GM23338 (cell line): ENCODE results near the gene CD2. TPM values are rescaled to one million over a fixed set of nuclear protein-coding genes. Genes with fewer than 3 reads are reported as not detected.

Experiments used
- ATAC-seq: fragments of 200-7000 bp; cut with Tn5 transposase; 3 replicates; pipeline ENCODE4 v1.9.1; 2020
- DNase-seq: peaks from one replicate; pipeline ENCODE4 v3.0.0-alpha.2; 2015; ENCODE audit warnings: low spot score
- H2AFZ ChIP-seq: fragments of 200-600 bp; sonication (generic); 2 replicates; pipeline ENCODE4 v1.8.0; 2016; ENCODE audit warnings: antibody characterized with exemption, mild to moderate bottlenecking, moderate library complexity
- H3F3A ChIP-seq: fragments of 200-600 bp; sonication (generic); replicated peaks from 2 replicates; pipeline ENCODE4 v1.8.0; 2017; ENCODE audit warnings: antibody characterized with exemption, mixed run types, low read depth
- H3K27ac ChIP-seq: fragments of 200-600 bp; sonication (generic); 2 replicates; pipeline ENCODE4 v1.6.1; 2016; ENCODE audit warnings: low read depth
- H3K27me3 ChIP-seq: fragments of 200-600 bp; sonication (generic); 2 replicates; pipeline ENCODE4 v1.8.0; 2016; ENCODE audit warnings: mild to moderate bottlenecking, mixed run types, moderate library complexity; ENCODE audit not compliant: insufficient read depth
- H3K36me3 ChIP-seq: fragments of 200-600 bp; sonication (generic); 2 replicates; pipeline ENCODE4 v1.8.0; 2016; ENCODE audit warnings: mild to moderate bottlenecking; ENCODE audit not compliant: insufficient read depth
- H3K4me1 ChIP-seq: fragments of 200-600 bp; sonication (generic); 2 replicates; pipeline ENCODE4 v1.8.0; 2016; ENCODE audit warnings: mild to moderate bottlenecking, moderate library complexity; ENCODE audit not compliant: insufficient read depth
- H3K4me2 ChIP-seq: fragments of 200-600 bp; sonication (generic); 2 replicates; pipeline ENCODE4 v1.7.1; 2017; ENCODE audit warnings: mixed run types
- H3K4me3 ChIP-seq: fragments of 200-600 bp; sonication (generic); 2 replicates; pipeline ENCODE4 v1.6.1; 2016; ENCODE audit warnings: mixed run types
- H3K79me2 ChIP-seq: fragments of 200-600 bp; sonication (generic); replicated peaks from 2 replicates; pipeline ENCODE4 v1.8.0; 2017; ENCODE audit warnings: mild to moderate bottlenecking; ENCODE audit not compliant: insufficient read depth
- H3K9me2 ChIP-seq: fragments of 200-600 bp; sonication (generic); 2 replicates; pipeline ENCODE4 v1.8.0; 2017; ENCODE audit not compliant: insufficient read depth
- H4K20me1 ChIP-seq: fragments of 200-600 bp; sonication (generic); replicated peaks from 2 replicates; pipeline ENCODE4 v1.8.0; 2017; ENCODE audit warnings: mild to moderate bottlenecking; ENCODE audit not compliant: insufficient read depth
- H3K27ac Mint-ChIP-seq: 2 replicates; pipeline ENCODE4 v1.8.0; 2020; ENCODE audit warnings: inconsistent platforms, mild to moderate bottlenecking, moderate library complexity, mixed read lengths
- H3K27me3 Mint-ChIP-seq: 3 replicates; pipeline ENCODE4 v1.8.0; 2022; ENCODE audit warnings: low read depth, mild to moderate bottlenecking, moderate library complexity, mixed read lengths, inconsistent platforms; ENCODE audit not compliant: insufficient read depth, poor library complexity
- H3K36me3 Mint-ChIP-seq: 3 replicates; pipeline ENCODE4 v1.8.0; 2021; ENCODE audit warnings: low read depth, mild to moderate bottlenecking, inconsistent platforms, moderate library complexity, mixed read lengths
- H3K4me1 Mint-ChIP-seq: 3 replicates; pipeline ENCODE4 v1.8.0; 2020; ENCODE audit warnings: mild to moderate bottlenecking, inconsistent platforms, mixed read lengths
- H3K4me3 Mint-ChIP-seq: 3 replicates; pipeline ENCODE4 v1.8.0; 2021; ENCODE audit warnings: moderate library complexity, mild to moderate bottlenecking, inconsistent platforms, mixed read lengths
- H3K9me3 Mint-ChIP-seq: 3 replicates; pipeline ENCODE4 v1.8.0; 2020; ENCODE audit warnings: moderate library complexity, mild to moderate bottlenecking, inconsistent platforms, mixed read lengths
- CREB1 ChIP-seq: fragments of 250-450 bp; sonication (Bioruptor Pico); IDR thresholded peaks from 2 replicates; pipeline ENCODE4 v1.5.0; 2020; ENCODE audit warnings: low read depth, mild to moderate bottlenecking, moderate library complexity
- ETS1 ChIP-seq: IDR thresholded peaks from 2 replicates; pipeline ENCODE4 v1.6.1; 2016; ENCODE audit warnings: antibody characterized with exemption
- EZH2 ChIP-seq: fragments of 200-600 bp; sonication (generic); IDR thresholded peaks from one replicate; pipeline ENCODE4 v1.8.0; 2017; ENCODE audit warnings: antibody characterized with exemption, mild to moderate bottlenecking, low read depth; ENCODE audit not compliant: unreplicated experiment
- JUNB ChIP-seq: IDR thresholded peaks from one replicate; pipeline ENCODE4 v1.6.1; 2016; ENCODE audit warnings: antibody characterized with exemption; ENCODE audit not compliant: unreplicated experiment
- NANOG ChIP-seq: IDR thresholded peaks from 2 replicates; pipeline ENCODE4 v1.6.1; 2016; ENCODE audit warnings: antibody characterized with exemption, borderline replicate concordance
- POLR2AphosphoS5 ChIP-seq: IDR thresholded peaks from 2 replicates; pipeline ENCODE4 v1.6.1; 2016; ENCODE audit warnings: antibody characterized with exemption, low read depth
- REST ChIP-seq: IDR thresholded peaks from one replicate; pipeline ENCODE4 v1.6.1; 2018; ENCODE audit warnings: antibody characterized with exemption; ENCODE audit not compliant: unreplicated experiment
- STAT1 ChIP-seq: IDR thresholded peaks from one replicate; pipeline ENCODE4 v1.6.1; 2016; ENCODE audit warnings: antibody characterized with exemption; ENCODE audit not compliant: unreplicated experiment
- ZNF462 ChIP-seq: fragments of 250-450 bp; sonication (Bioruptor Pico); IDR thresholded peaks from 2 replicates; pipeline ENCODE4 v1.5.0; 2020; ENCODE audit warnings: mild to moderate bottlenecking, moderate library complexity
- polyA plus RNA-seq: library from polyadenylated mRNA; unstranded; fragments of >200 nt; fragmentation: Nextera tagmentation; extraction: Ambion mirVana; gene quantifications from 2 replicates; pipeline ENCODE4 v1.2.1, GENCODE V29; 2016
- total RNA-seq: library from RNA; depleted of rRNA; stranded (reverse); fragments of >200 nt; shearing (Covaris generic); gene quantifications from 2 replicates; pipeline ENCODE4 v1.2.3, GENCODE V29; 2014

CD2 gene
- total and polyA plus RNA-seq, 2 experiments from 2014 or later = not detected

GRCh38 chr1:116706123-116706522 lies 48.1 kb upstream of the CD2 start (continued):
- no peak for TF ChIP-seq POLR2AphosphoS5

GRCh38 chr1:116706841-116707240 lies 47.4 kb upstream of the CD2 start:
- H3K27ac ChIP-seq = no peak overlapping the region
- peaks cover 22% of the 10 kb centered on the region for H3K4me1 Mint-ChIP-seq
- no peaks in the 10 kb centered on the region; the same call in 1 of the 2 replicates for H3F3A ChIP-seq
- H3K36me3 ChIP-seq = no peaks in the 10 kb centered on the region
- ATAC-seq (no peak), DNase-seq (no peak)
- H3K9me3 Mint-ChIP-seq = peaks cover 20% of the 10 kb centered on the region
- H3K27ac Mint-ChIP-seq = no peak overlapping the region
- no peak for TF ChIP-seq JUNB
- no peaks in the 10 kb centered on the region for H3K79me2 ChIP-seq
- H3K9me2 ChIP-seq = no peaks in the 10 kb centered on the region
- H3K4me1 ChIP-seq = peaks cover 11% of the 10 kb centered on the region
- peaks cover 5% of the 10 kb centered on the region for H3K27me3 Mint-ChIP-seq
- no peaks in the 10 kb centered on the region for H3K27me3 ChIP-seq
- H3K4me3 ChIP-seq = no peak overlapping the region
- H3K36me3 Mint-ChIP-seq = peaks cover 8% of the 10 kb centered on the region
- H3K4me2 ChIP-seq = no peak overlapping the region
- H2AFZ ChIP-seq = no peak overlapping the region
- no peak overlapping the region for H3K4me3 Mint-ChIP-seq
- H4K20me1 ChIP-seq = no peaks in the 10 kb centered on the region

GRCh38 chr1:116708255-116708900 lies 45.9 kb upstream of the CD2 start:
- H3K27me3 ChIP-seq = no peaks in the 10 kb centered on the region
- no peak overlapping the region for H3K27ac ChIP-seq
- Mint-ChIP-seq H3K9me3 (peaks cover 17% of the 10 kb centered on the region), H3K36me3 (peaks cover 10% of the 10 kb centered on the region), H3K4me1 (peaks cover 38% of the 10 kb centered on the region), H3K27ac (no peak overlapping the region), H3K27me3 (peaks cover 5% of the 10 kb centered on the region), H3K4me3 (no peak overlapping the region)
- no peaks in the 10 kb centered on the region for H4K20me1 ChIP-seq
- no peaks in the 10 kb centered on the region for H3K9me2 ChIP-seq
- no peaks in the 10 kb centered on the region for H3K36me3 ChIP-seq
- H3K4me3 ChIP-seq = no peak overlapping the region
- ATAC-seq (no peak), DNase-seq (no peak)
- H3K4me2 ChIP-seq = no peak overlapping the region
- no peaks in the 10 kb centered on the region for H3K79me2 ChIP-seq
- peaks cover 27% of the 10 kb centered on the region for H3K4me1 ChIP-seq
- H2AFZ ChIP-seq = peak overlapping the region; percentile 81; the same call in 1 of the 2 replicates
- H3F3A ChIP-seq = peaks cover 9% of the 10 kb centered on the region
- TF ChIP-seq NANOG (no peak), REST (no peak), CREB1 (CRISPR knock-in tag) (no peak), POLR2AphosphoS5 (no peak), ETS1 (no peak), JUNB (no peak), ZNF462 (no peak), STAT1 (no peak), EZH2 (no peak)
